ENCODE results near the gene GID8. TPM values are rescaled to one million over a fixed set of nuclear protein-coding genes. Genes with fewer than 3 reads are reported as not detected.

GID8 gene
- total and polyA plus RNA-seq, 7 experiments from 2014 or later: 19.6 to 48.0 (median 34.8) TPM

DNA sequence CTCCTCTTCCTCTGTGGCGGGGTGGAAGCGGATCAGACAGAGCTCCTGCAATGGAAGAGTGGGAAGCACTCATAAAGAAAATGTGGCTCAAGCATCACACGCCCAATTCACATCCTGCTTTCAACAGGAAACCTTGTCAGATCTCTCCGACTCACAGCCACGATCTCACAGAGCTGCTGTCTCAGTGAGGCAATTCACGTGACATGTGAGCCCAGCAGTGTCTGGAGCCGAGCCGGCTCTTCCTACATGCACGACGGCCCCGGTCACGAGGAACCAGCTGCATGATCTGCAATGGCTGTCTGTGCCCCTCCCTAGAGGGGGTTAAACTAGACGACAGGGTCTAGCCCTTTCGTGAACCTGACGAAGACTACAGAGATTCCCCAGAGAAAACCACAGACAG lies 46.8 kb upstream of the GID8 start:
- H3K4me3 ChIP-seq (ENCODE audit: low read length): peak overlapping the region; percentile 21
- ATAC-seq: peak; percentile 60
- H3K9me3 ChIP-seq (ENCODE audit: control insufficient read depth in 2 of 3, low read length in 3 of 3): no peaks in the 10 kb centered on the region
- H3K36me3 ChIP-seq (ENCODE audit: control insufficient read depth in 2 of 3, insufficient read depth in 3 of 3, low read length in 3 of 3): peaks cover 46 to 92% (median 57%) of the 10 kb centered on the region in 3 experiments
- CTCF ChIA-PET: interaction anchor here (0.6 to 1.2 kb wide), 5 partner anchors 9 to 118 kb away, joined by 3 to 6 read pairs (median 3); no protein-coding TSS in a partner anchor
- H3K4me1 Mint-ChIP-seq: peaks cover 14 to 54% (median 47%) of the 10 kb centered on the region in 7 donors
- H3K9me3 Mint-ChIP-seq: no peaks in the 10 kb centered on the region
- POLR2A ChIA-PET: interaction anchor here (0.6 to 2.1 kb wide), 6 partner anchors 14 to 63 kb away, joined by 3 to 7 read pairs (median 4); partner anchors contain the start of genes GID8 and TCFL5
- H3K27me3 Mint-ChIP-seq: no peaks in the 10 kb centered on the region
- intact Hi-C loops (cut with micrococcal nuclease): loop anchor here in 1 of 2 donors (1.0 to 5.0 kb wide), 3 partner anchors 18 to 36 kb away; partner anchors contain the start of gene DIDO1
- peaks cover 0 to 32% of the 10 kb centered on the region in 2 donors for H3K4me1 ChIP-seq (ENCODE audit: control insufficient read depth in 2 of 2, insufficient read depth in 2 of 2, low read length in 2 of 2)
- peak overlapping the region; percentile 80 to 97 (median 92) for H3K27ac Mint-ChIP-seq
- peak in 7 of 9 donors; percentile 53 to 76 (median 69) for DNase-seq
- peak overlapping the region; percentile 68 for H3K27ac ChIP-seq (ENCODE audit: low read depth, low read length)
- peak overlapping the region; percentile 48 to 78 (median 66) for H3K4me3 Mint-ChIP-seq
- H3K27me3 ChIP-seq (ENCODE audit: control insufficient read depth in 2 of 2, insufficient read depth in 2 of 2, low read length in 2 of 2): no peaks in the 10 kb centered on the region
- H3K36me3 Mint-ChIP-seq: peaks cover 0 to 65% (median 29%) of the 10 kb centered on the region in 5 donors

DNA sequence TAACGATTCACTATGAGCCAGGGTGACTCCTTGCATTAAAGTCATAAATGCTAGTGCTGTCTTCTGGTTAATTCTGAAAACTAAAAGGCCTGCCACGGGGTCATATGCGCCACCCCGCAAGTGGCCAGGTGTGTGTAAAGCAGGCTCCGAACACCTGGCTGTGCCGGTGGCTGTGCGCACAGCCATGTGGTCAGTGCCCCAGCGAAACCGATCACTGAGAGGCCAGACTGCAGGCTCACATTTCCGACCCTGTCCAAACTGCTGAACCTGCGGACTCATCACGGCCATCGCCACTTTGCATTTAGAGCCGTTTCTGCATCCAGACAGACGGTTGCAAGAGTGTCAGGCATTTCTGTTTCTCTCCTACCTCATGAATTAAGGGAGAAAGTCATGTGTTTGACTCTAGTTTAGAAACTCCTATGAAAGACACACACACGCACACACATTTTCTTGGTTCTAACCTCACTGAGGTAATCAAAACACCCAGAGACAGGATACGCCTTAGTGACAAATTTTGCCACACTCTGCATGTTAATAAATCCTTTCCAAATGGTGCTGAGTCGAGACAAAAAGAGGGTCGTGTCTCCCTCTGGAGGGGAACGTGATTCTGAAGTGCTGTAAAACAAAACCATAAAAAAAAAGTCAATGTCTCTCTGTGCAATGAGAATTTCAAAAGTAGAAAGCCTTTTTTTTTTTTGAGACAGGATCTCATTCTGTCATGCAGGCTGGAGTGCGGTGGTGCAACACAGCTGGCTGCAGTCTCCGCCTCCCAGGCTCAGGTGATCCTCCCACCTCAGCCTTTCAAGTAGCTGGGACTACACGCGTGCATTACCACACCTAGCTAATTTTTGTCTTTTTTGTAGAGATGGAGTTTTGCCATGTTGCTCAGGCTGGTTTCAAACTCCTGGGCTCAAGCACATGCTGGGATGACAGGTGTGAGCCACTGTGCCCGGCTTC lies 45.3 kb upstream of the GID8 start:
- H3K36me3 Mint-ChIP-seq: peaks cover 0 to 65% (median 29%) of the 10 kb centered on the region in 5 donors
- H3K4me3 Mint-ChIP-seq: peak overlapping the region; percentile 13 to 71 (median 56)
- H3K27ac Mint-ChIP-seq: peak overlapping the region; percentile 66 to 97 (median 92)

DNA sequence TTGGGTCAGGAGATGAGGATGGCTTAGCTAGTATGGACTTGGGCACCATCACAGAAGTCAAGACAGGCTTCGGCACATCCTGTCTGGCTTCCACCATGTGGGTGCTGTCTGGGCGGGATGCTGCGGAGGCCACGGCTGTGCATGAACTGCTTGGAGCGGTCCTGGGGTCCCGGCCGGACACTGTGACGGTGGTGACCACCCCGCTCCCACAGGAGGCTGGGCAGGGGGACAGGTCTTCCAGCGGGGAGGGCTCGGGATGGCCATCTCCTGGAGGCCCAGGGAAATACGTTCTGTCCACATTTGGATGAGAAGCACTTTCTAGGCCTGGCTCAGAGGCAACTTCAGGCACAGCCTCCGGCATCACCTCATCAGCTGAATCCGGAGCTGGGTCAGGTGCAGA lies 44.2 kb upstream of the GID8 start:
- intact Hi-C loops (cut with micrococcal nuclease): loop anchor here in 1 of 2 donors (5.0 kb wide), 1 partner anchor 34 kb away; the partner anchor contains the start of gene DIDO1
- peaks cover 0 to 33% of the 10 kb centered on the region in 2 donors for H3K4me1 ChIP-seq (ENCODE audit: control insufficient read depth in 2 of 2, insufficient read depth in 2 of 2, low read length in 2 of 2)
- H3K27ac ChIP-seq (ENCODE audit: low read depth, low read length): peak overlapping the region; percentile 68
- H3K9me3 Mint-ChIP-seq: no peaks in the 10 kb centered on the region
- H3K4me3 Mint-ChIP-seq: no peak overlapping the region
- peaks cover 42 to 73% (median 58%) of the 10 kb centered on the region in 3 experiments for H3K36me3 ChIP-seq (ENCODE audit: control insufficient read depth in 2 of 3, insufficient read depth in 3 of 3, low read length in 3 of 3)
- no peak overlapping the region for H3K4me3 ChIP-seq (ENCODE audit: low read length)
- peaks cover 22 to 51% (median 43%) of the 10 kb centered on the region in 7 donors for H3K4me1 Mint-ChIP-seq
- no peaks in the 10 kb centered on the region for H3K27me3 ChIP-seq (ENCODE audit: control insufficient read depth in 2 of 2, insufficient read depth in 2 of 2, low read length in 2 of 2)
- ChIA-PET POLR2A (interaction anchor here (0.7 to 1.7 kb wide), 7 partner anchors 9 to 84 kb away, joined by 3 to 7 read pairs (median 3); partner anchors contain the start of gene GID8), CTCF (interaction anchor here (1.1 kb wide), 1 partner anchor 9 kb away, joined by 3 read pairs; no protein-coding TSS in a partner anchor)
- H3K27ac Mint-ChIP-seq: peak overlapping the region in 5 of 9 donors; percentile 14 to 97 (median 89)
- no peak for ATAC-seq
- no peaks in the 10 kb centered on the region for H3K27me3 Mint-ChIP-seq
- no peaks in the 10 kb centered on the region for H3K9me3 ChIP-seq (ENCODE audit: control insufficient read depth in 2 of 3, low read length in 3 of 3)
- no peak for DNase-seq
- H3K36me3 Mint-ChIP-seq: peaks cover 0 to 60% (median 29%) of the 10 kb centered on the region in 5 donors

More for the DNA sequence above, 45.3 kb upstream of the GID8 start:
- Histone ChIP-seq H3K9me3 (ENCODE audit: control insufficient read depth in 2 of 3, low read length in 3 of 3) (no peaks in the 10 kb centered on the region), H3K4me3 (ENCODE audit: low read length) (no peak overlapping the region), H3K4me1 (ENCODE audit: control insufficient read depth in 2 of 2, insufficient read depth in 2 of 2, low read length in 2 of 2) (peaks cover 0 to 32% of the 10 kb centered on the region in 2 donors), H3K36me3 (ENCODE audit: control insufficient read depth in 2 of 3, insufficient read depth in 3 of 3, low read length in 3 of 3) (peaks cover 42 to 84% (median 58%) of the 10 kb centered on the region in 3 experiments), H3K27ac (ENCODE audit: low read depth, low read length) (peak overlapping the region; percentile 68), H3K27me3 (ENCODE audit: control insufficient read depth in 2 of 2, insufficient read depth in 2 of 2, low read length in 2 of 2) (no peaks in the 10 kb centered on the region)
- peak; percentile 75 for ATAC-seq
- DNase-seq: peak in 7 of 9 donors; percentile 32 to 79 (median 73)
- no peaks in the 10 kb centered on the region for H3K27me3 Mint-ChIP-seq
- ChIA-PET CTCF (interaction anchor here (1.2 kb wide), 1 partner anchor 10 kb away, joined by 3 read pairs; no protein-coding TSS in a partner anchor), POLR2A (interaction anchor here (0.7 to 1.7 kb wide), 6 partner anchors 10 to 176 kb away, joined by 3 to 7 read pairs (median 3); partner anchors contain the start of gene GID8)
- H3K9me3 Mint-ChIP-seq: no peaks in the 10 kb centered on the region
- peaks cover 16 to 42% (median 38%) of the 10 kb centered on the region in 7 donors for H3K4me1 Mint-ChIP-seq
- intact Hi-C loops (cut with micrococcal nuclease): loop anchor here in 1 of 2 donors (5.0 kb wide), 1 partner anchor 35 kb away; the partner anchor contains the start of gene DIDO1

DNA sequence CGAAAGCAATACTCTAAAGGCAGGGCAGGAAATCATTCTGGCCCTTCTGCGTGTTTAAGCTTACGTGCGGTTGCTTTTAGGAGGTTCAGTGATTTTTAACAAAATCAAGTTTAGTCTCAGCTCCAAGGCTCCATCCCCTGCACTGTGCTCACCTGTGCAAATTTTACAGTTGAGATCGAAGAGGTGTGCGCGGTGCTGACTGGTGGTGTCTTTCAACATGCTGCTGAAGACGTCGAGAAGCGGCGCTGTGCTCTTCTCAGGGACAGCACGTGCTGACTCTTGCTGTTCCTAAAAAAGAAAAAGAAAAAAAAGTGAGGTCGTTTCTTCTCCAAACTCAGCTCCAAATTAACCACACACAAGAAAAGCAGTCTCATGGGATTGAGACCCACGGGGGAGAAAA lies 43.7 kb upstream of the GID8 start:
- peak overlapping the region in 2 of 9 donors; percentile 12 to 14 for H3K27ac Mint-ChIP-seq
- no peaks in the 10 kb centered on the region for H3K9me3 Mint-ChIP-seq
- intact Hi-C loops (cut with micrococcal nuclease): loop anchor here in 1 of 2 donors (5.0 kb wide), 1 partner anchor 33 kb away; the partner anchor contains the start of gene DIDO1
- no peak overlapping the region for H3K27ac ChIP-seq (ENCODE audit: low read depth, low read length)
- POLR2A ChIA-PET: interaction anchor here (0.8 to 1.7 kb wide), 4 partner anchors 25 to 83 kb away, joined by 3 to 7 read pairs (median 4); partner anchors contain the start of gene GID8
- ATAC-seq (no peak), DNase-seq (no peak)
- CTCF ChIA-PET: interaction anchor here (0.9 to 1.1 kb wide), 2 partner anchors 9 to 115 kb away, joined by 3 to 5 read pairs; no protein-coding TSS in a partner anchor
- peaks cover 0 to 59% (median 29%) of the 10 kb centered on the region in 5 donors for H3K36me3 Mint-ChIP-seq
- H3K9me3 ChIP-seq (ENCODE audit: control insufficient read depth in 2 of 3, low read length in 3 of 3): no peaks in the 10 kb centered on the region
- H3K4me1 ChIP-seq (ENCODE audit: control insufficient read depth in 2 of 2, insufficient read depth in 2 of 2, low read length in 2 of 2): peaks cover 3 to 39% of the 10 kb centered on the region in 2 donors
- H3K27me3 Mint-ChIP-seq: no peaks in the 10 kb centered on the region
- H3K4me3 Mint-ChIP-seq: no peak overlapping the region
- no peak overlapping the region for H3K4me3 ChIP-seq (ENCODE audit: low read length)
- peaks cover 38 to 67% (median 57%) of the 10 kb centered on the region in 3 experiments for H3K36me3 ChIP-seq (ENCODE audit: control insufficient read depth in 2 of 3, insufficient read depth in 3 of 3, low read length in 3 of 3)
- H3K4me1 Mint-ChIP-seq: peaks cover 27 to 57% (median 49%) of the 10 kb centered on the region in 7 donors
- no peaks in the 10 kb centered on the region for H3K27me3 ChIP-seq (ENCODE audit: control insufficient read depth in 2 of 2, insufficient read depth in 2 of 2, low read length in 2 of 2)

DNA sequence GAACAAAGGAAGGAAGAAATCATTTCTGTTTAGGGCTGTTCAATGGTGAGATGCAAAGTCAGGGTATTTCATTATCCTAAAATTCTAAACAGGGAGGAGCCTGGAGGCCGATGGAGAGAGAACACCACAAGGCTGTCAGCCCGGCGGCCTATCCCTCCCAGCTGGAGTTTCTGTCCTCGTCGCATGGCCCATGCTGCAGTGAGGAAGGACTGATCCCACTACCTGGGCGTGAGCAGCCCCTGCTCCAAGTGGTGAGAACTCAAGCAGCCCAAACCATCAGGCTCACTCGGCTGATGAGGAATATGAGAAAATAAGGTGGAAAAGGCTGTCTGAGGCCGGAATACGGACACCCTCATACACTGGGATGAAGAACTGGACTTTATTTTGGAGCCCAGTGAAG lies 42.4 kb upstream of the GID8 start:
- H3K4me1 ChIP-seq (ENCODE audit: control insufficient read depth in 2 of 2, insufficient read depth in 2 of 2, low read length in 2 of 2): peaks cover 13 to 47% of the 10 kb centered on the region in 2 donors
- ChIA-PET POLR2A (no interaction called here), CTCF (no interaction called here)
- H3K36me3 ChIP-seq (ENCODE audit: control insufficient read depth in 2 of 3, insufficient read depth in 3 of 3, low read length in 3 of 3): peaks cover 26 to 55% (median 45%) of the 10 kb centered on the region in 3 experiments
- ATAC-seq (no peak), DNase-seq (no peak)
- Mint-ChIP-seq H3K4me3 (peak overlapping the region in 1 of 10 donors; percentile 45), H3K27ac (peak overlapping the region in 1 of 9 donors; percentile 40), H3K9me3 (no peaks in the 10 kb centered on the region), H3K27me3 (no peaks in the 10 kb centered on the region), H3K36me3 (peaks cover 0 to 49% (median 29%) of the 10 kb centered on the region in 5 donors), H3K4me1 (peaks cover 31 to 64% (median 60%) of the 10 kb centered on the region in 7 donors)
- no peak overlapping the region for H3K27ac ChIP-seq (ENCODE audit: low read depth, low read length)
- H3K27me3 ChIP-seq (ENCODE audit: control insufficient read depth in 2 of 2, insufficient read depth in 2 of 2, low read length in 2 of 2): no peaks in the 10 kb centered on the region
- intact Hi-C loops (cut with micrococcal nuclease): no loop called here
- H3K4me3 ChIP-seq (ENCODE audit: low read length): no peak overlapping the region
- H3K9me3 ChIP-seq (ENCODE audit: control insufficient read depth in 2 of 3, low read length in 3 of 3): no peaks in the 10 kb centered on the region

DNA sequence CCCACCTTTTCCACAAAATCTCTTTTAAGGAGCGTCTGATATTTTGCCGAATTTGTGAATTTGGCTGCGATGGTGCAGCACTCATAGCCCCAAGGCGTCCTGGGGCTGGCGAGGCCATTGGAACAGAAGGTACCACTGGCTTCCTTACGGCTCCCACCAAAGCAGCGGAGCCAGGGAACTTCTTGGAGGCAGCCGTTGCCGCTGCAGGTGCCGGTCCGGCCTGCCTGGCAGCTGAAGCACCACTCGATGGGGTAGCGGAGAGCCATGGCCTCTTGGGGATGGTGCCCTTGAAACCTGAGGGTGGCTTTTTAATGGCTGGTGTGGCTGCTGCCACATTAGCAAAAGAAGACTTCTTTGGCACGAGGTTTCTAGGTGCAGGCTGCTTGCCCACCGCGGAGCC lies 41.4 kb upstream of the GID8 start:
- DNase-seq (no peak), ATAC-seq (no peak)
- H3K27me3 ChIP-seq (ENCODE audit: control insufficient read depth in 2 of 2, insufficient read depth in 2 of 2, low read length in 2 of 2): no peaks in the 10 kb centered on the region
- peaks cover 24 to 52% (median 35%) of the 10 kb centered on the region in 3 experiments for H3K36me3 ChIP-seq (ENCODE audit: control insufficient read depth in 2 of 3, insufficient read depth in 3 of 3, low read length in 3 of 3)
- Mint-ChIP-seq H3K4me1 (peaks cover 24 to 63% (median 53%) of the 10 kb centered on the region in 7 donors), H3K36me3 (peaks cover 0 to 39% (median 20%) of the 10 kb centered on the region in 5 donors), H3K27ac (no peak overlapping the region), H3K9me3 (no peaks in the 10 kb centered on the region), H3K4me3 (no peak overlapping the region), H3K27me3 (no peaks in the 10 kb centered on the region)
- H3K27ac ChIP-seq (ENCODE audit: low read depth, low read length): no peak overlapping the region
- ChIA-PET CTCF (interaction anchor here (7.9 kb wide), 1 partner anchor 19 kb away, joined by 102 read pairs; no protein-coding TSS in a partner anchor), POLR2A (no interaction called here)
- no peaks in the 10 kb centered on the region for H3K9me3 ChIP-seq (ENCODE audit: control insufficient read depth in 2 of 3, low read length in 3 of 3)
- intact Hi-C loops (cut with micrococcal nuclease): no loop called here
- no peak overlapping the region for H3K4me3 ChIP-seq (ENCODE audit: low read length)
- peaks cover 13 to 39% of the 10 kb centered on the region in 2 donors for H3K4me1 ChIP-seq (ENCODE audit: control insufficient read depth in 2 of 2, insufficient read depth in 2 of 2, low read length in 2 of 2)
